ENCODE data around the gene ATOSB.

The ATOSB gene

GRCh38 chr9:35105126-35105525 is 10.5 kb downstream of the ATOSB start:
- H3K9me2 ChIP-seq (replicated peaks; ENCODE audit: control insufficient read depth, low read length): no peaks in the 10 kb centered on the region
- no peaks in the 10 kb centered on the region for H4K20me1 ChIP-seq (ENCODE audit: control insufficient read depth, insufficient read depth, low read depth, low read length)
- no peak overlapping the region for H3K4me3 ChIP-seq (ENCODE audit: low read length)
- H3K9me3 ChIP-seq (ENCODE audit: control insufficient read depth, insufficient read depth, low read length): no peaks in the 10 kb centered on the region
- peaks cover 26% of the 10 kb centered on the region for H3K79me2 ChIP-seq (ENCODE audit: control insufficient read depth, low read length)
- TF ChIP-seq CTCF (IDR thresholded peaks at IDR 0.05; ENCODE audit: low read depth, low read length, poor library complexity, severe bottlenecking) (no peak), EZH2phosphoT487 (IDR thresholded peaks at IDR 0.05; ENCODE audit: borderline replicate concordance, low read length) (no peak)
- H3F3A ChIP-seq (ENCODE audit: control insufficient read depth, insufficient read depth): no peaks in the 10 kb centered on the region; the same call in 1 of the 2 replicates
- no peaks in the 10 kb centered on the region for H3K27me3 ChIP-seq (ENCODE audit: control insufficient read depth, low read length)
- H3K27ac ChIP-seq (ENCODE audit: low read depth, low read length): no peak overlapping the region
- H3K4me2 ChIP-seq (ENCODE audit: low read length): no peak overlapping the region
- peaks cover 18% of the 10 kb centered on the region for H3K4me1 ChIP-seq (ENCODE audit: control insufficient read depth, low read length)
- peaks cover 27% of the 10 kb centered on the region for H3K36me3 ChIP-seq (ENCODE audit: control insufficient read depth, low read length)

- TF ChIP-seq EZH2phosphoT487 (IDR thresholded peaks at IDR 0.05; ENCODE audit: borderline replicate concordance, low read length) (no peak), CTCF (IDR thresholded peaks at IDR 0.05; ENCODE audit: low read depth, low read length, poor library complexity, severe bottlenecking) (no peak)
- Histone ChIP-seq H3K4me2 (ENCODE audit: low read length) (no peak overlapping the region), H3K9me3 (ENCODE audit: control insufficient read depth, insufficient read depth, low read length) (no peaks in the 10 kb centered on the region), H3K9me2 (replicated peaks; ENCODE audit: control insufficient read depth, low read length) (no peaks in the 10 kb centered on the region), H4K20me1 (ENCODE audit: control insufficient read depth, insufficient read depth, low read depth, low read length) (no peaks in the 10 kb centered on the region), H3K36me3 (ENCODE audit: control insufficient read depth, low read length) (peaks cover 33% of the 10 kb centered on the region), H3K4me3 (ENCODE audit: low read length) (no peak overlapping the region), H3K27me3 (ENCODE audit: control insufficient read depth, low read length) (no peaks in the 10 kb centered on the region), H3K79me2 (ENCODE audit: control insufficient read depth, low read length) (peaks cover 26% of the 10 kb centered on the region), H3K27ac (ENCODE audit: low read depth, low read length) (no peak overlapping the region), H3K4me1 (ENCODE audit: control insufficient read depth, low read length) (peaks cover 18% of the 10 kb centered on the region), H3F3A (ENCODE audit: control insufficient read depth, insufficient read depth) (no peaks in the 10 kb centered on the region; the same call in 1 of the 2 replicates)
These were observed 11.1 kb downstream of the ATOSB start for GRCh38 chr9:35104586-35104985.

GRCh38 chr9:35103660-35104191 is 11.9 kb downstream of the ATOSB start:
- no peak for TF ChIP-seq EZH2phosphoT487 (IDR thresholded peaks at IDR 0.05; ENCODE audit: borderline replicate concordance, low read length)
- TF ChIP-seq CTCF (IDR thresholded peaks at IDR 0.05; ENCODE audit: low read depth, low read length, poor library complexity, severe bottlenecking): no peak
- no peaks in the 10 kb centered on the region for H4K20me1 ChIP-seq (ENCODE audit: control insufficient read depth, insufficient read depth, low read depth, low read length)
- no peak overlapping the region for H3K27ac ChIP-seq (ENCODE audit: low read depth, low read length)
- peak overlapping the region; percentile 93 for H3K4me2 ChIP-seq (ENCODE audit: low read length)
- peaks cover 18% of the 10 kb centered on the region for H3K4me1 ChIP-seq (ENCODE audit: control insufficient read depth, low read length)
- H3K36me3 ChIP-seq (ENCODE audit: control insufficient read depth, low read length): peaks cover 37% of the 10 kb centered on the region
- no peaks in the 10 kb centered on the region; the same call in 1 of the 2 replicates for H3F3A ChIP-seq (ENCODE audit: control insufficient read depth, insufficient read depth)
- peaks cover 26% of the 10 kb centered on the region for H3K79me2 ChIP-seq (ENCODE audit: control insufficient read depth, low read length)
- peak overlapping the region; percentile 99 for H3K4me3 ChIP-seq (ENCODE audit: low read length)
- H3K27me3 ChIP-seq (ENCODE audit: control insufficient read depth, low read length): no peaks in the 10 kb centered on the region
- no peaks in the 10 kb centered on the region for H3K9me2 ChIP-seq (replicated peaks; ENCODE audit: control insufficient read depth, low read length)
- no peaks in the 10 kb centered on the region for H3K9me3 ChIP-seq (ENCODE audit: control insufficient read depth, insufficient read depth, low read length)
